Vagina (tissue), 2 donors: ENCODE measurements around the gene ERBB4.

Experiments used
- POLR2A ChIP-seq, 2 donors: fragments of 450-650 bp; IDR thresholded peaks; one replicate each; pipeline ENCODE4 v1.6.1; 2017; ENCODE audit warnings: antibody characterized with exemption in 2 of 2, mild to moderate bottlenecking in 2 of 2, moderate library complexity in 2 of 2
- POLR2AphosphoS5 ChIP-seq, 2 donors: sonication (generic); formaldehyde crosslinking; IDR thresholded peaks; one replicate each; pipeline ENCODE4 v1.9.0; 2017; ENCODE audit warnings: antibody characterized with exemption in 2 of 2, mild to moderate bottlenecking in 2 of 2, low read depth in 1 of 2; ENCODE audit not compliant: insufficient read depth in 1 of 2
- TF ChIP-seq, protein P1 (sequence below), 3 experiments: fragments of 450-650 bp in 2 of 3; fragments of 200-600 bp in 1 of 3; sonication (generic) in 1 of 3; IDR thresholded peaks; one replicate each; pipeline ENCODE4 v1.5.1; 2017 to 2019; ENCODE audit warnings: antibody characterized with exemption in 3 of 3, mild to moderate bottlenecking in 2 of 3, moderate library complexity in 2 of 3

- TF ChIP-seq POLR2AphosphoS5 (IDR thresholded peaks at IDR 0.05; ENCODE audit: insufficient read depth in 1 of 2, low read depth in 1 of 2): no peak
- TF ChIP-seq, protein P1, sequence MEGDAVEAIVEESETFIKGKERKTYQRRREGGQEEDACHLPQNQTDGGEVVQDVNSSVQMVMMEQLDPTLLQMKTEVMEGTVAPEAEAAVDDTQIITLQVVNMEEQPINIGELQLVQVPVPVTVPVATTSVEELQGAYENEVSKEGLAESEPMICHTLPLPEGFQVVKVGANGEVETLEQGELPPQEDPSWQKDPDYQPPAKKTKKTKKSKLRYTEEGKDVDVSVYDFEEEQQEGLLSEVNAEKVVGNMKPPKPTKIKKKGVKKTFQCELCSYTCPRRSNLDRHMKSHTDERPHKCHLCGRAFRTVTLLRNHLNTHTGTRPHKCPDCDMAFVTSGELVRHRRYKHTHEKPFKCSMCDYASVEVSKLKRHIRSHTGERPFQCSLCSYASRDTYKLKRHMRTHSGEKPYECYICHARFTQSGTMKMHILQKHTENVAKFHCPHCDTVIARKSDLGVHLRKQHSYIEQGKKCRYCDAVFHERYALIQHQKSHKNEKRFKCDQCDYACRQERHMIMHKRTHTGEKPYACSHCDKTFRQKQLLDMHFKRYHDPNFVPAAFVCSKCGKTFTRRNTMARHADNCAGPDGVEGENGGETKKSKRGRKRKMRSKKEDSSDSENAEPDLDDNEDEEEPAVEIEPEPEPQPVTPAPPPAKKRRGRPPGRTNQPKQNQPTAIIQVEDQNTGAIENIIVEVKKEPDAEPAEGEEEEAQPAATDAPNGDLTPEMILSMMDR (IDR thresholded peaks at IDR 0.05): no peak
- TF ChIP-seq POLR2A (IDR thresholded peaks at IDR 0.05): no peak
These were observed 1004.0 kb downstream of the ERBB4 start for GRCh38 chr2:211534632-211535031.
